Adrenal gland (tissue), 5 donors: ENCODE measurements around the gene KCTD20.

Source experiments
- POLR2A ChIP-seq, 2 donors: fragments of 450-650 bp; IDR thresholded peaks; one replicate each; pipeline ENCODE4 v1.6.1; 2017; ENCODE audit warnings: antibody characterized with exemption in 2 of 2, mild to moderate bottlenecking in 2 of 2, moderate library complexity in 1 of 2
- TF ChIP-seq, protein P1 (sequence below), 6 experiments: fragments of 450-650 bp in 4 of 6; fragments of 200-600 bp in 2 of 6; sonication (generic) in 1 of 6; IDR thresholded peaks; 1 replicate in 5 of 6; 2 replicates in 1 of 6; pipeline versions ENCODE4 v1.5.1 to v1.8.0; 2016 to 2021; ENCODE audit warnings: antibody characterized with exemption in 6 of 6, mild to moderate bottlenecking in 2 of 6, moderate library complexity in 1 of 6
- donor health status: DM: no; HTN: no; CAD: no.

DNA sequence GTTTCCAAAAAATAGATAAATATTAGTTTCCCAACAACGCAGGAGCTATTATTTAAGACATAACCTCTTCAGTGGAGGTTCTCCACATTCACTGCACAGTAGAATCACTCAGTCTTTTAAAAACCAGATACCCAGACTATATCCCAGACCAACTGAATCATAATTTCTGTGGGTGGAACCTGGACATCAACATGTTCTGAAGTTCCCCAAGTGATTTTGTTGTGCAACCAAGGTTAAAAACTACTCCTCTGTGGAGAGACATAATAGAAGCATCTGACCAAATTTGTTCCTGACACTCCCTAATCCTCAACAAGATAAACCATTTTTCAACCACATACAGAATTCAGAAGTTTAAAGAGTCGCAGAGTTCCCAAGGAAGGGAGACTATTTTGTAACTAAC, 62.2 kb downstream of the KCTD20 start:
- no peak for TF ChIP-seq POLR2A (IDR thresholded peaks at IDR 0.05)
- TF ChIP-seq, protein P1, sequence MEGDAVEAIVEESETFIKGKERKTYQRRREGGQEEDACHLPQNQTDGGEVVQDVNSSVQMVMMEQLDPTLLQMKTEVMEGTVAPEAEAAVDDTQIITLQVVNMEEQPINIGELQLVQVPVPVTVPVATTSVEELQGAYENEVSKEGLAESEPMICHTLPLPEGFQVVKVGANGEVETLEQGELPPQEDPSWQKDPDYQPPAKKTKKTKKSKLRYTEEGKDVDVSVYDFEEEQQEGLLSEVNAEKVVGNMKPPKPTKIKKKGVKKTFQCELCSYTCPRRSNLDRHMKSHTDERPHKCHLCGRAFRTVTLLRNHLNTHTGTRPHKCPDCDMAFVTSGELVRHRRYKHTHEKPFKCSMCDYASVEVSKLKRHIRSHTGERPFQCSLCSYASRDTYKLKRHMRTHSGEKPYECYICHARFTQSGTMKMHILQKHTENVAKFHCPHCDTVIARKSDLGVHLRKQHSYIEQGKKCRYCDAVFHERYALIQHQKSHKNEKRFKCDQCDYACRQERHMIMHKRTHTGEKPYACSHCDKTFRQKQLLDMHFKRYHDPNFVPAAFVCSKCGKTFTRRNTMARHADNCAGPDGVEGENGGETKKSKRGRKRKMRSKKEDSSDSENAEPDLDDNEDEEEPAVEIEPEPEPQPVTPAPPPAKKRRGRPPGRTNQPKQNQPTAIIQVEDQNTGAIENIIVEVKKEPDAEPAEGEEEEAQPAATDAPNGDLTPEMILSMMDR (IDR thresholded peaks at IDR 0.05): no peak
